Measurements from ENCODE around the gene ATF3.

ATF3 gene

GRCh38 chr1:212608392-212608958 is at the start of gene ATF3:
TSS of gene ATF3 (plus strand) at chr1:212608761. CDS start at chr1:212615022, 6,261 bp downstream.
- DNase-seq: peak; percentile 98

GRCh38 chr1:212559929-212560328 is 48.6 kb upstream of the ATF3 start:
- no peak for DNase-seq

GRCh38 chr1:212560933-212561460 is 47.6 kb upstream of the ATF3 start:
- DNase-seq: no peak

GRCh38 chr1:212561501-212561931 is 47.0 kb upstream of the ATF3 start:
- DNase-seq: peak; percentile 74

GRCh38 chr1:212562771-212563170 is 45.8 kb upstream of the ATF3 start:
- DNase-seq: no peak

- no peak for DNase-seq
Observed at GRCh38 chr1:212565079-212565478, 43.5 kb upstream of the ATF3 start.

- no peak for DNase-seq
Observed at GRCh38 chr1:212565571-212566305, 42.8 kb upstream of the ATF3 start.

GRCh38 chr1:212566522-212567479 is 41.8 kb upstream of the ATF3 start:
- peak; percentile 69 for DNase-seq

- DNase-seq: no peak
Observed at GRCh38 chr1:212567638-212568037, 40.9 kb upstream of the ATF3 start.

- no peak for DNase-seq
Observed at GRCh38 chr1:212568978-212569537, 39.5 kb upstream of the ATF3 start.

- no peak for DNase-seq
Observed at GRCh38 chr1:212574732-212575131, 33.8 kb upstream of the ATF3 start.

GRCh38 chr1:212575333-212575732 is 33.2 kb upstream of the ATF3 start:
- no peak for DNase-seq

GRCh38 chr1:212578041-212578440 is 30.5 kb upstream of the ATF3 start:
- no peak for DNase-seq

- DNase-seq: no peak
Observed at GRCh38 chr1:212581034-212581433, 27.5 kb upstream of the ATF3 start.

- no peak for DNase-seq
Observed at GRCh38 chr1:212582291-212582690, 26.3 kb upstream of the ATF3 start.

- DNase-seq: no peak
Observed at GRCh38 chr1:212582808-212583615, 25.5 kb upstream of the ATF3 start.

GRCh38 chr1:212583643-212584042 is 24.9 kb upstream of the ATF3 start:
- DNase-seq: no peak

- no peak for DNase-seq
Observed at GRCh38 chr1:212584092-212584886, 24.3 kb upstream of the ATF3 start.

GRCh38 chr1:212585210-212585609 is 23.4 kb upstream of the ATF3 start:
- DNase-seq: no peak

GRCh38 chr1:212586206-212587015 is 22.1 kb upstream of the ATF3 start:
- no peak for DNase-seq

Data from kidney glomerular epithelial cell (primary cell).